ENCODE results near the gene ALG9.

The ALG9 gene

DNA sequence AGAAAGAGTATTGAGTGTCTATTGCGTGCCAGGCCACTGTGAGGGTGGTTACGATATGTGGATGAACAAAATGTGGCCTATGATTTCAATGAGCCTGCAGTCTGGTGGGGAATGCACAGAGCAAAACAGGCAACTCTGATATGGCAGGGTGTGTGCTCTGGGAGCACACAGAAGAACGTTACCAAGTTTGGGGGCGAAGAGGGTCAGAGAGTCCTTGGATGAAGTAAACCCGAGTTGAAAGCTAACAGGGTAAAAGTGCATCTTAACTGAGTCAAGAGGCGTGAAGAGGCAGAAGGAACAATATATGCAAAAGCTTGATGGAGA is 8.2 kb upstream of the ALG9 start:
- DNase-seq, result no peak

DNA sequence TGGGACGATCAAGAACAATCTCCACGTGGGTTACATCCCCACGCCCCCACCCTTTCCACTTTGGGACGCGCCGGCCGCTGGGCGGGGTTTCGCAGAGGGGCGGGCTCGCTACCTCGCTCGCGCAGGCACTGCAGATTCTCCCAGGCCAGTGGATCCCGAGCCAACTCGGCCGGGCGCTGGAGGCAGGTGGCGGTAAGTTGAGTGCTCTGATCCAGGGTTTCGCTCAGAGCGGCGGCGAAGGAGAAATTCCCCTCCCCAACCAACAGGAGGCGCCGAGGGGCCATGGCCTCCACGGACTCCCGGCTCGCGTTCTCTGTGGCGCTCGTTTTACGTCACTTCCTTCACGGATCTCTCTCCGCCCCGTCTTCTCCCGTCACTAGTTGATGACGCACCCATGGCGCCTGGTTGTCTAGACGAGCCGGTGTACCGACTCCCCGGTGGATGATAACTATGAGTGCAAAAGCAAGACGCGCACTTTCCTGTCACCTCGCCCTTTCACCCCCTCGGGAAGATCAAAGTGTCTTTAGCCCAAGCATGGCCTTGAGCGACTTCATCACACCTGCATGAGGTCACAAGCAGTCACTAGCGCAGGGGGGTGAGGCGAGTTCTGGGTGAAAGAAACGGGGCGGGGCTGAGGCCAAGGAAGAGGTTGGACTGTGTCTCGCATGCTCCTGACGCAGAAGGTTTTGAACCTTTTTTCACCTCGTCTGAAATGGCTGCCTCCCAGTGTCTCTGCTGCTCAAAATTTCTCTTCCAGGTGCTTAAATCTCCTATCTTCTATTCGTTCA is 7.7 kb upstream of the ALG9 start, which contains the start of the genes CFAP68 and FDXACB1:
Gene CFAP68, plus strand, starts transcription at position 693 of the 788 bp plus-strand sequence. Its CDS starts 20 bp downstream, at position 713.
Gene FDXACB1, minus strand, starts transcription at position 317 of the 788 bp plus-strand sequence. Its CDS starts 33 bp downstream, at position 284.
- peak; percentile 77 to 91 (median 85) for DNase-seq

DNA sequence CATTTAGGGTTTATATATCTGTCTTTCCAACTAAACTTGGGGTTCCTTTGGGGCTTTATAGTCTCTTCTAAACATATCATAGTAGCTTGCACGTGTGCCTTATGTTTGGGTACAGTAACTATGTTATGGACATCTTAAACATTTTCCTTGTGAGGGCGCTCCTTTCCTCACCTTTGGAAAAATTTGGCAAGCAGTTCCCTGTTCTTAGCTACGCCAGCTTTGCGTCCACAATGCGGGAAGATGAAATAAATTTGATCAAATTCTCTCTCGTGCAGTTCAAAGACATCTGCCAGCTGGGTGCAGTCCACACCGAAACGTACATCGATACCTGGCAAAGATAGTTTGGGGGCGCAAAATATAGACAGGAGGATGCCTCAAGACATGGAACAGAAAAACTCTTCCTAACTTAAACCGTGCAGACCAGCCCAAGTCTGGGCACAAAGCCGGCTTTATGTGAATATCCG is 7.0 kb upstream of the ALG9 start:
- no peak for DNase-seq

DNA sequence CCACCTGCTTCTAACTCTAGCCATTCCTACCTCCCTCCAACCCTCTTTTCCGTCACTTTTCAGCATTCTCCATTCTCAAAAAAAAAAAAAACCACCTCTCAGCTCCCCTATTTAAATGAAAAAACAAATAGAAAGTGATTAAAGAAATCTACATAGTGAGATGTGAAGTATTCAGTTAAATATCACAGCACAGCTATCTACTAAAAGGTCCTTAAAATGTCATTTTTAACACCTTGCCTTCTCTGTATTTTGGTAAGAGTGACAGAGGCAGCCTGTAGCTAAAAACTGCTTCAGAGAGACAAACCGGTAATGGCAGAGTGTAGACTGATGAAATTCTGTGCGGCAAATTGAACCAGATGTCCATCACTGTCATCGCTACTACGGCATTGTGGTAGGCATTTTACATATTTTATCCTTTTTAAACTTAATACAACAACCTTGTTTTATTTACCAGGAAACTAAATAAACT is 346 bp upstream of the ALG9 start:
- DNase-seq, result no peak

DNA sequence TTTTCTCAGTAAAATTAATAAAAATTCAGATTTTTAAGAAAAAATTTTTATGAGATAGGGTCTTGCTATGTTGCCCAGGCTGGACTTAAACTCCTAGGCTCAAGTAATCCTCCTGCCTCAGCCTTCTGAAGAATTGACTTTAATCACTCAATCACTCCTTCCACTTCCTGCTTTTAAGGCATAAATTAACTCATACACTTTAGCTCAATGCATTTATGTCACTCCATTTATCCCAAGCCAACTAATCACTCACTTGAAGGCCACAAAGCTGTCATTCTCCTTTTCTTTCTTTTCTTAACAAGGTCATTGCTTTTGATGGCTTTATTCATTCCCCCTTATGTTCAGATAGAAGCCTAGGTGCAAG is 877 bp downstream of the ALG9 start:
- no peak for DNase-seq

DNA sequence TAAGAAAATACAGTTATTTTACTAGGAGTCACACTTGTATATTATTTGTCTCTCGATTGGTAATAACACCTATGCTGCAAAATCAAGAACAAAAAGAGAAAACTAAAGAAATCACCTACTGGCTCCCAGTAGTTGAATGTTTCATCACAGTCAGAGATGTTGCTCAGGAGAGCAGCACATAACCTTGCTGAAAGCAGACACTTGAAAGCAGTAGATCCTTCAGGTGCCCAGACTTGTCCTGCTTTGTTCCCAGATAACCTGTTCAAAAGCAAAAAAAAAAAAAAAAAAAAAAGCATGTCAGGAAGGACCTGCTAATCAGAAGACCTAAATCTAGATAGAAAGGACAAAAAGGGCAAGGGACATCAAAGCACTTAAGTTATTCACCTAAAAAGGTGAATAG is 1.3 kb downstream of the ALG9 start:
- no peak for DNase-seq

DNA sequence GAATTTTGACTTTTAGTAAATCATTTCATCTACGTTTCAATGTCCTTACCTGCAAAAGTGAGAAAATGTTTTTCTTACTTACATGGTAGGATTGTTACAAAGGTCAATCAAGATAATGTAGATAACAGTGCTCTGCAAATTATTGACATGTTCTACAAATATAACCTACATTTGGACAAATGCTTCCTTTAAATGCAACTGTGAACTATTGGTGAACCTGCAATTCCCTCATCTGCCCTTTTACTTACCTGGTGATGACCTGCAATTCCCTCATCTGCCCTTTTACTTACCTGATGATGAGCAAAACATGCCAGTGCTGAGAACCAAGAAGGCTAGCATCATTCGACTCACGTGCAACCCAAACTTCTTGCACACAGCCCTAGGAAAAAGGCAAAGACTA is 11.1 kb downstream of the ALG9 start:
- no peak for DNase-seq

DNA sequence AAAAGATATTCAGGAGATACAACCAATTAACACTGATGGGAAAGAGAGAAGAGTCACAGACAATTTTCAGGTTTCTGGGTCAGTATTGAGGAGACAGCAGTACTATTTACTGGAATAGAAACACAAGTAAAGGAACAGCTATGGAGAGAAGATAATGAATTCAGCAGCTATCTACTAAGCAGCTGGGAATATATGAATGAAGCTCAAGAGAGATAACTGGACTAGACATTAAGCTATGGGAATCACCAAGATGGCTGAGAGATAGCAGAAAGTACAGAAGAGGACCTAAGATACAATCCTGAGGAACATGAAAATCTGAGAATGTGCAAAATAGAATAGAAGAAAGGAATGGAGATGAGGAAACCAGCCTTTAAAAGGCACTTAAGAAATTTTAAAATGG is 15.9 kb downstream of the ALG9 start:
- no peak for DNase-seq

DNA sequence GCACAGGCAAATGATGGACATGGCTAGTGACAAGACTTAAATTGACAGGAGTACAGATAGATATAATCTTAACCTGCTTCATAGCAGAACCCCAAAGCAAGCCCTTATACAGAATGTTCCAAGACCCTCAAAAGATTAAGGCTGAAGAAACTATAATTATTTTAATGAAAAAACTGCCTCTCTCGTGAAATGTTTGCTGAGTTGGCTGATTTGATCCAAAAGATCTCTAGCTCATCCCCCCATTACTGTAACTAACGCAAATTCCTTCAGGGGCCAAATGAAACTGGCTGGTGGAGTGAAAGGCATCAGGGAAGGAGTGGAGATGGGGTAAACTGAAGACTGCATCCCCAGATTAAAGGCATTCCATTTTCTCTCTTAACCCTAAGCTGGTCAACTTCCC is 19.3 kb downstream of the ALG9 start:
- DNase-seq, result no peak

DNA sequence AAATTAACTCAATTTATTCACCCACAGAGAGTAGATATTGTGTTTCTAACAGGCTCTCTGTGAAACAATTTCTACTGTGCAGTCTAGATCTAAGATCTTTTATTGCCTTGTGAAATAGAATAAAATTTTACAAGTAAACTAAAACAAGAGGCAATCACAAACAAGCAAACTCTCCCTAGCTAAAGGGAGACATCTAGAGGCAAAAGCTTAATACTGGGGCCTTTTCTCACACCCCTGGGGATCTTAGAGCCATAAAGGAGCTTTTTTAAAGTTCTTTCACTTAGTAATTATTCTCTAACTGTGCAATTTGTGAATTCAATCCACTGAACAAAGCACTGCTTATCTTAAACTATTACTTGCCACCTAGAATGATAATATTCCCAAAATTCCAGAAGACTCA is 19.7 kb downstream of the ALG9 start:
- DNase-seq, result no peak

DNA sequence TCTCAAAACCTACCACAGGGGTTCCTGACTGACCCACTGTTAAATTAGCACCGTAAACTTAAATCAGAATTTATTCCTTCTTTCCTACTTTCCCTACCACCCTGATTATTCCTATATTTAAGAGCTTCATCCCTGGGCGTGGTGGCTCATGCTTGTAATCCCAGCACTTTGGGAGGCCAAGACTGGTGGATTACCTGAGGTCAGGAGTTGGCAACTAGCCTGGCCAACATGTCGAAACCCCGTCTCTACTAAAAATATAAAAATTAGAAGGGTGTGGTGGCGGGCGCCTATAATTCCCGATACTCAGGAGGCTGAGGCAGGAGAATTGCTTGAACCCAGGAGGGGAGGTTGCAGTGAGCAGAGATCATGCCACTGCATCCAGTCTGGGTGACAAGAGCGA is 20.3 kb downstream of the ALG9 start:
- no peak for DNase-seq

DNA sequence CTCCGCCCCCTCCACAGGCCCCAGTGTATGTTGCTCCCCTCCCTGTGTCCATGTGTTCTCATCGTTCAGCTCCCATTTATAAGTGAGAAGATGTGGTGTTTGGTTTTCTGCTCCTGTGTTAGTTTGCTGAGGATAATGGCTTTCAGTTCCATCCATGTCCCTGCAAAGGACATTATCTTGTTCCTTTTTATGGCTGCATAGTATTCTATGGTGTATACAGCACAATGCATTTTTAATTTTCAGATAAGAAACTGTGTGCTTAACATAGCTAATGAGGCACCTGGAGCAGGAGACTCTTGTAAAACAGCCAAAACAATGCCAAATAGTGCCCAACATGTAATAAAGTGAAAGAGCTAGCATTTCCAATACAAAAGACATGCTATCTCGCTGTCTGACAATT is 21.8 kb downstream of the ALG9 start:
- DNase-seq, result no peak

DNA sequence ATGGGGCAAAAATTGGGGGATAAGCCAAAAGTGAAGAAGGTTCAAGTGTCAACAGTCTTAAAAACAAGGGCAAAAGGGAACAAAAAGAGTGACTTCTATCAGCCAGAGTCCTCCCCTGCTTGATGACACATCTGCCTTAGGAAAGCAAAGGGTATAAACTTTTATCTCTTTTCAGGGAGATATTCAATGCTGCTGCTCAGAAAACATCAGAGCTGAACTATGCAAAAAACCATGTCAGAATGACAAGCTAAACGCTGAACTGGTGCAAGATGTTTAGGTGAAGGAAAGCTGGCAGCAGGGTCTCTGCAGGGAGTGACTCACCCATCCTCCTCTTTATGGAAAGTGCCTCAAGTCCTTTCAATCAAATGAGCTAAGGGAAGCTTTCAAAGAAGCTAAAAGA is 24.7 kb downstream of the ALG9 start:
- no peak for DNase-seq

DNA sequence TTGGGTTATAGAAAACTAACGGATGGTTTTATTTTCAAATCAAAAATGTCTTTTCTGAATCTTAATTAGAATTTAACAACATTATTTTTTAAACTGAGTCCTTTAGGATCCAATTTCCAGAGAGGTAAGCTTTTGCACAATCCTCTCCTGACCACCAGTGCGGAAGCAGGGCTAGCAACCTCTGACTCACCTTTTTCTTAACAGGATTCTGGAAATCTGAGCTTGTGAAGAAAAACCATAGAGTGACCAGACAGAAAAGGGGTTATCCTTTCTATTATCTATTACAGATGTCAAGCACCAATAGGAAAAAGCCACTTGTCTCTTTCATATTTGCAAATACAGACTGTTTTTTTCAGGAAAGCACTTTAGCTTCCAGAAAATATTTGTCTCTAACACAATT is 25.3 kb downstream of the ALG9 start:
- DNase-seq, result no peak

DNA sequence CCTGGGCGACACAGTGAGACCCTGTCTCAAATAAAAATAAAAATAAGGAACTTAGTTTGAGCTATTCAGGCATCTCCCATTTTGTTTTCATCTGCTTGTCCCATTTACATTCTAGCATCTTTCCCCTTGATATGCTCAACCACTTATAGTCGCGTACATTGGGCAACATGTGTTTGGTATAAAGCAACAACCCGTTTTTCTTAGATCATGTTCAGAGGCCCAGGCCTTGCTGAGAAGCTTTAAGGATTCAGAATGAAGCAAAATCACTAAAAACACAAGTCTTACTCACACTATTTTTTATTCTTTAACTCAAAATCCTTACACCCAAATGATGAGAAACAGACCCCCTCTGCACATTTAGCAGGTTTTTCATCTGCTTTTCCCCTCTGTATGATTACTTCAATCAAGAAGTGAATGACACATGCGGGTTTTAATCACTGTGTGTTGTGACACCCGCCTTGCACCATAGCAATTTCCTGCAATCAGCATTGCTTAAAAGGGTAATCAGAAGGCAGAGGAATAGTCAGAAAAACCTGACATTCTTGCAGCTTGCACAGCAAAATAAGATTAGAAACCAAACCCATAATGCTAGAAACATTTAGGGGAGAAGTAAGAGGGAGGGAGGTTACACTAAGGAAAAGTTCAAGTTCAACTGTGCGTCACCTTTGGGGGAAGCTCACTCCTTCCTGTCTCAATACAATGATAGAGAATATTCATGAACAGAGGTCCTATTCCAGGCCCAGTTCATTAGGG is 25.9 kb downstream of the ALG9 start:
- no peak for DNase-seq

DNA sequence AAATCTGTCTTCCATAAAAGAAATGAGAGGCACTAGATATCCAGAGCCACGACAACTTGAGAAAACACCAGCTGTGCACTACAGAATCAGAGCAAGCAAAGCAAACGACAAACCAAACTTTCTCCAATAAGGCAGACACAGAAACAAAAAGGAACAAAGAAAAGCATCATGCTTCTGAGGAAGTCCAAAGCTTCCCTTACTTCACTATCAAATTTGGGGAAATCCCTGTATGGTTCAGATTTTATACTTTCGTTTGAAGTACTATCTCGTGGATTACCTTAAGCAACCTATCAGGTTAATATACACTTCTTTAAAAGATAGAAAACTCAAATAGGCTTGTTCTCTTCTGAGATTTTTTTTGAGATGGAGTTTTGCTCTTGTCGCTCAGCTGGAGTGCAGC is 27.7 kb downstream of the ALG9 start:
- DNase-seq, result no peak

DNA sequence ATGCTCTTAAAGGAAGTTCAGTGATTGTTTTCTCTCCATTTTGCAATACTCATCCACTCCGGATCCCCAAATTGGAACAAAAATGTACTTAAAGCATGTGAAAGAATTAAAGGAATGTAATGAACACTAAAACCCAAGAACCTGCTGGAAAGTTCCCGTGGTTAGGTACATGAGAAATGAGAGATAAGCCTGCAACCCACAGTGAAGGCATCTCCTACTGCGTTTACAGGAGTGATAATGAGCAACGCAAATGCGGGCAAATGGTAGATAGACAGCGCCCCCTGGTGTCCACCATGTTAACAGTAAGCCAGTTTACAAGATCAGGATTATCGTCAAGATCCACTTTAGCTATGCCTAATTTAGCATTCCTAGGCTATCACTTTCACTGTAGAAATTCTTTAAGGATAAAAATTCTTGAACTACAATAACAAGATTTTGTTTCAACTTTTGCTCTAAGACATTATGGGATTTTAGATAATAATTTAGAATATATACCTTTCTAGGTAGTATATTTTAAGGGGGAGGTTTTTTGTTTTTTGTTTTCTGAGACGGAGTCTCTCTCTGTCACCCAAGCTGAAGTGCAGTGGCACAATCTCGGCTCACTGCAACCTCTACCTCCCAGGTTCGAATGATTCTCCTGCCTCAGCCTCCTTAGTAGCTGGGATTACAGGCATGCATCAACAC is 29.9 kb downstream of the ALG9 start:
- DNase-seq, result peak; percentile 54 to 83 (median 78)

DNA sequence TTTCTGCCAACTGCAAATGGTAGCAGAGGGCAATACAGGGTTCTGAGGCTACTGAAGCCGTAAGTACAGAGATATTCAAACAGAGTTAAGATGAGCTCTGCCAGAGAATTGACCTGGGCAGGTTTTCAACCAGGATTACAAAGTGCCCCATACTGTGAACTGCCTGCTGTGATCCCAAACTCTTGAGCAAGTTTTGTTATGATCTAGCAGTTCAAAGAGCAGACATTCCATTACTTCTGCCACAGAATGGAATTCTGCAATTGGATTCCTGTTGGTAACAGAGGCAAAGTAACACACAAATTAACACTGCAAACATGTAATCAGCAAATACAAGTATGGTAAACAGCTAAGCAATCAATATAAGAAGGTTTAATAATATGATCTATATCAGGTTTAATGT is 31.2 kb downstream of the ALG9 start:
- DNase-seq, result no peak

DNA sequence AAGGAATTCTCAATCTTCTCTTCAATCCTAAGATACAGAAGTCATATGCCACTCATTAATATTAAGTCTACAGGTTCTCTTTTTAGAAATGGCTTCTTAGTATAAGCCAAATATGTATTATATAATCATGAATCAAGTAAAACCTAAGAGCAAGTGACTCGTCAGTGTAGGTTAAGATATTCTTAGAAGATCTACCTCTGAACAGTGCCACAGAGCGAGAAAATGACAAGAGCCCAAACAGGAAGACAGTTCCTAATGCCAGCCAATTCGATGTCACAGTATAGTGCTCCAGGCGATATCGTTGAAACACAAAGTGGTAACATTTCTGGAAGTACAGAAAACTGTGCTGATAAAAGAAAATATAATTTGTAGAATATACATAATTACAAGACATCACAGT is 33.3 kb downstream of the ALG9 start:
- no peak for DNase-seq

DNA sequence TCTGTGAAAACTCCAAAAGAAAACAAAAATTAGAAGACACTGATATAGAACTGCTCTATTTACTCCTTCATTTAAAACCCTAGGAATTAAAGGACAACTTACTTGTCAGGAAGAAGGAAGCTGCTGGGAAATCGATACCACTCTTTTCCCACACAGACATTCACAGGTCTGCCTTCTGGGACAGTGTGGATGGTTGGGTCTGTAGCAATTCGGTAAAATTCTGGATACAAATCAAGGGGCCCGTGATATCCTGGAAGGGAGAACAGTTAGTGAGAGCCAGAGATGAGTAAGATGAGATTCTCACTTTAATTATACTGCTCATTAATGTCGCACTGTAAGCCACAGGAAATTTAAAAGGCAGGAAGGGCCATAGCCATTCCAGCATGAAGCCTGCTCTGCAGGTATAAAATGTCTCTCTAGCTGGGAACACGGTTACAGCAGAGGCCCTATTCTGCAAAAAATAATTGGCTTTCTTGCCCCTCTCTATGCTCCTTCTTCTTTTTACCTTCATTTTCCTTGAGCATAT is 34.0 kb downstream of the ALG9 start:
- DNase-seq, result no peak

DNA sequence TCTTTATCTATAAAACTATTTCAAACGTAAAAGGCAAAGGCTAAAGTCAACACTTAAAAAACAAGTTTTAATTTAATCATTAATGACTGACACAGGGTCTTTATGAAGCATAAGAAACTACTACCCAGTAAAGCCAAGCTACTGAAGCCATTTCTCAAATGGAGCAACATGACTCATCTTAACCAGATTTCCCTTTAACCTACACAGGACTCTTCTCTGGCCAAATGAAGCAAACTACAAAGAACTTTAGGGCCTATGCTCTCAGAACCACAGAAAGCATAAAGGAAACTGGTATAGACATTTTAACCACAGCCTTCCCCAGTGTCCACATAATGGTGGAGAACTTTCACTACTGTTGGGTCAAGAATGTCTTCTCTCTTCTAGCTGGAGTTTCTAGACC is 34.7 kb downstream of the ALG9 start:
- no peak for DNase-seq

DNA sequence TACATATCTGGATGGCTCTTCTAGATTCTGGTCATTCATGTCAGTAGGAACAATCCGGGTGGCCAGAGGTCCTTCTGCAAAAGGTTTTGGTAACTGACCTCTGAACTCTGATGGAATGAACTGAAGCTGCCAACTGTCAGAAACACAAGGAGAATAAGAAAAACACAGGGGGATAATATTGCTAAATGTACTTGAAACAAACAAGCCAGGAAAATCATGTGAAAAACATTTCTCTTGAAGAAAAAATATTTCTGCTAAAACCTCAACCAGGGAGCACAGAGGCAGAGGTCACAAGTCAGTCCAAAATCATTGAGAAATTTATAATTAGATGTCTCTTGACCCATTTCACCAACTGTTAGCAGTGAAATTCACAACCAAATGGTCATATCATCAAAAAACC is 35.2 kb downstream of the ALG9 start:
- DNase-seq, result no peak

DNA sequence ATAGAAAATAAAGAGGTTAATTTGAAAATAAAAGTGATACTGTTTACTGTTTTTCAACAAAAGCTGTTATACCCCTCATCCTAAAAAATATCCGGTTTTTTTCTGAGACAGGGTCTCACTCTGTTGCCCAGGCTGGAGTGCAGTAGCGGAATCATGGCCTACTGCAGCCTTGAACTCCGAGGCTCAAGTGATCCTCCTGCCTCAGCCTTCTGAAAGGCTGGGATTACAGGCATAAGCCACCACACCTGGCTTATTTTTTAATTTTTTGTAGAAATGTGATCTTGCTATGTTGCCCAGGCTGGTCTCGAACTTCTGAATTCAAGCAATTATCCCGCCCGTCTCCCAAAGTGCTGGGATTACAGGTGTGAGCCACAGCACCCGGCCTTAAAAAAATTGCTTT is 35.7 kb downstream of the ALG9 start:
- no peak for DNase-seq

Data from activated naive CD4-positive, alpha-beta T cell (primary cell).